ENCODE results near the gene BRCA1. TPM values are rescaled to one million over a fixed set of nuclear protein-coding genes. Genes with fewer than 3 reads are reported as not detected.
"Not testable (repeated sequence)": the region's sequence is repeated elsewhere in the genome, so short reads cannot be mapped to it uniquely, and the experiment has no call there.

The BRCA1 gene
- total RNA-seq, 2 donors from 2014 or later: 41.6 to 111 TPM

GRCh38 chr17:43069368-43069898 is 55.7 kb downstream of the BRCA1 start:
- Mint-ChIP-seq H3K27me3 (no peaks in the 10 kb centered on the region), H3K27ac (no peak overlapping the region), H3K9me3 (no peaks in the 10 kb centered on the region), H3K36me3 (peaks cover 4% of the 10 kb centered on the region), H3K4me1 (ENCODE audit: low read depth in 2 of 2) (no peaks in the 10 kb centered on the region), H3K4me3 (no peak overlapping the region)
- ATAC-seq (no peak), DNase-seq (ENCODE audit: low spot score) (no peak)

- Mint-ChIP-seq H3K4me3 (no peak overlapping the region), H3K36me3 (peaks cover 4% of the 10 kb centered on the region)
These were observed 56.4 kb downstream of the BRCA1 start for GRCh38 chr17:43068570-43069367.

GRCh38 chr17:43062984-43063638 is 62.1 kb downstream of the BRCA1 start:
- Mint-ChIP-seq H3K4me3 (no peak overlapping the region), H3K27me3 (no peaks in the 10 kb centered on the region), H3K27ac (no peak overlapping the region), H3K9me3 (no peaks in the 10 kb centered on the region), H3K4me1 (ENCODE audit: low read depth in 2 of 2) (no peaks in the 10 kb centered on the region), H3K36me3 (peaks cover 4% of the 10 kb centered on the region)
- no peak for ATAC-seq
- DNase-seq (ENCODE audit: low spot score): no peak

More at GRCh38 chr17:43068570-43069367, 56.4 kb downstream of the BRCA1 start:
- Mint-ChIP-seq H3K9me3 (no peaks in the 10 kb centered on the region), H3K4me1 (ENCODE audit: low read depth in 2 of 2) (no peaks in the 10 kb centered on the region), H3K27me3 (no peaks in the 10 kb centered on the region), H3K27ac (no peak overlapping the region)
- DNase-seq (ENCODE audit: low spot score) (no peak), ATAC-seq (no peak)

- Mint-ChIP-seq H3K4me1 (ENCODE audit: low read depth in 2 of 2) (no peaks in the 10 kb centered on the region), H3K36me3 (peaks cover 6% of the 10 kb centered on the region), H3K9me3 (no peaks in the 10 kb centered on the region), H3K4me3 (no peak overlapping the region), H3K27me3 (no peaks in the 10 kb centered on the region), H3K27ac (no peak overlapping the region)
- DNase-seq (ENCODE audit: low spot score) (no peak), ATAC-seq (no peak)
These were observed 69.1 kb downstream of the BRCA1 start for GRCh38 chr17:43056051-43056450.

- not testable (repeated sequence) for H3K9me3 Mint-ChIP-seq
These were observed 72.2 kb downstream of the BRCA1 start for GRCh38 chr17:43053008-43053407.

GRCh38 chr17:43051969-43052368 is 73.2 kb downstream of the BRCA1 start:
- H3K4me1 Mint-ChIP-seq (ENCODE audit: low read depth in 2 of 2): no peaks in the 10 kb centered on the region
- H3K9me3 Mint-ChIP-seq: no peaks in the 10 kb centered on the region
- no peak overlapping the region for H3K27ac Mint-ChIP-seq
- DNase-seq (ENCODE audit: low spot score): no peak
- peaks cover 5% of the 10 kb centered on the region for H3K36me3 Mint-ChIP-seq
- no peaks in the 10 kb centered on the region for H3K27me3 Mint-ChIP-seq
- no peak overlapping the region for H3K4me3 Mint-ChIP-seq
- ATAC-seq: no peak

More at GRCh38 chr17:43053008-43053407, 72.2 kb downstream of the BRCA1 start:
- H3K36me3 Mint-ChIP-seq; ATAC-seq; H3K27me3 Mint-ChIP-seq; H3K4me1 Mint-ChIP-seq (ENCODE audit: low read depth in 2 of 2); H3K27ac Mint-ChIP-seq; H3K4me3 Mint-ChIP-seq; DNase-seq (ENCODE audit: low spot score): not testable (repeated sequence)

- no peaks in the 10 kb centered on the region for H3K4me1 Mint-ChIP-seq (ENCODE audit: low read depth in 2 of 2)
- no peak overlapping the region for H3K4me3 Mint-ChIP-seq
- no peaks in the 10 kb centered on the region for H3K27me3 Mint-ChIP-seq
- ATAC-seq (no peak), DNase-seq (ENCODE audit: low spot score) (no peak)
- no peaks in the 10 kb centered on the region for H3K36me3 Mint-ChIP-seq
- H3K27ac Mint-ChIP-seq: no peak overlapping the region
- no peaks in the 10 kb centered on the region for H3K9me3 Mint-ChIP-seq
These were observed 81.1 kb downstream of the BRCA1 start for GRCh38 chr17:43044024-43044423.

- DNase-seq (ENCODE audit: low spot score): no peak
- ATAC-seq: no peak
- no peaks in the 10 kb centered on the region for H3K36me3 Mint-ChIP-seq
- no peaks in the 10 kb centered on the region for H3K27me3 Mint-ChIP-seq
- no peak overlapping the region for H3K27ac Mint-ChIP-seq
- no peaks in the 10 kb centered on the region for H3K4me1 Mint-ChIP-seq (ENCODE audit: low read depth in 2 of 2)
- H3K4me3 Mint-ChIP-seq: no peak overlapping the region
- no peaks in the 10 kb centered on the region for H3K9me3 Mint-ChIP-seq
These were observed 81.9 kb downstream of the BRCA1 start for GRCh38 chr17:43043307-43043706.

- Mint-ChIP-seq H3K4me1 (ENCODE audit: low read depth in 2 of 2) (no peaks in the 10 kb centered on the region), H3K9me3 (no peaks in the 10 kb centered on the region), H3K27me3 (no peaks in the 10 kb centered on the region), H3K4me3 (no peak overlapping the region), H3K36me3 (no peaks in the 10 kb centered on the region), H3K27ac (no peak overlapping the region)
- DNase-seq (ENCODE audit: low spot score) (no peak), ATAC-seq (no peak)
These were observed 83.0 kb downstream of the BRCA1 start for GRCh38 chr17:43042025-43042628.

- Mint-ChIP-seq H3K27me3 (no peaks in the 10 kb centered on the region), H3K4me1 (ENCODE audit: low read depth in 2 of 2) (no peaks in the 10 kb centered on the region), H3K36me3 (no peaks in the 10 kb centered on the region), H3K4me3 (no peak overlapping the region), H3K9me3 (no peaks in the 10 kb centered on the region), H3K27ac (no peak overlapping the region)
- no peak for ATAC-seq
- DNase-seq (ENCODE audit: low spot score): no peak
These were observed 84.5 kb downstream of the BRCA1 start for GRCh38 chr17:43040655-43041054.

GRCh38 chr17:43039646-43040045 is 85.5 kb downstream of the BRCA1 start:
- Mint-ChIP-seq H3K27ac (no peak overlapping the region), H3K36me3 (no peaks in the 10 kb centered on the region)

GRCh38 chr17:43034894-43035293 is 90.3 kb downstream of the BRCA1 start:
- ATAC-seq (no peak), DNase-seq (ENCODE audit: low spot score) (no peak)
- Mint-ChIP-seq H3K9me3 (no peaks in the 10 kb centered on the region), H3K4me1 (ENCODE audit: low read depth in 2 of 2) (no peaks in the 10 kb centered on the region), H3K27ac (no peak overlapping the region), H3K27me3 (no peaks in the 10 kb centered on the region), H3K4me3 (no peak overlapping the region), H3K36me3 (no peaks in the 10 kb centered on the region)

More at GRCh38 chr17:43039646-43040045, 85.5 kb downstream of the BRCA1 start:
- no peak overlapping the region for H3K4me3 Mint-ChIP-seq
- H3K4me1 Mint-ChIP-seq (ENCODE audit: low read depth in 2 of 2): no peaks in the 10 kb centered on the region
- H3K27me3 Mint-ChIP-seq: no peaks in the 10 kb centered on the region
- ATAC-seq: no peak
- DNase-seq (ENCODE audit: low spot score): no peak
- H3K9me3 Mint-ChIP-seq: no peaks in the 10 kb centered on the region

GRCh38 chr17:43033948-43034881 is 90.9 kb downstream of the BRCA1 start:
- no peak for DNase-seq (ENCODE audit: low spot score)
- ATAC-seq: no peak
- Mint-ChIP-seq H3K4me1 (ENCODE audit: low read depth in 2 of 2) (no peaks in the 10 kb centered on the region), H3K36me3 (no peaks in the 10 kb centered on the region), H3K27ac (peak overlapping the region in 1 of 2 donors; percentile 44), H3K9me3 (no peaks in the 10 kb centered on the region), H3K27me3 (no peaks in the 10 kb centered on the region), H3K4me3 (no peak overlapping the region)
